BE2C (cell line): ENCODE data around the gene ALDH3A2.

Experiments
- DNase-seq: peaks from one replicate; pipeline ENCODE4 v3.0.0-alpha.2; 2020
- H3K27me3 ChIP-seq: fragments of 250-450 bp; sonication (Bioruptor Pico); 2 replicates; pipeline ENCODE4 v1.5.1; 2020; ENCODE audit warnings: mild to moderate bottlenecking
- H3K36me3 ChIP-seq: fragments of 250-450 bp; sonication (Bioruptor Pico); 2 replicates; pipeline ENCODE4 v1.5.1; 2020; ENCODE audit warnings: mild to moderate bottlenecking
- H3K4me1 ChIP-seq: fragments of 250-450 bp; sonication (Bioruptor Pico); 2 replicates; pipeline ENCODE4 v1.5.1; 2020
- H3K4me3 ChIP-seq: 2 replicates; pipeline ENCODE4 v1.5.1; 2011; ENCODE audit warnings: low read depth, low read length
- H3K9me3 ChIP-seq: fragments of 250-450 bp; sonication (Bioruptor Pico); 2 replicates; pipeline ENCODE4 v1.5.1; 2020
- CTCF ChIP-seq: IDR thresholded peaks from 2 replicates; pipeline ENCODE4 v1.5.1; 2012; ENCODE audit warnings: mild to moderate bottlenecking, low read depth, low read length

ALDH3A2 gene

GRCh38 chr17:19652595-19652994 is 4.0 kb downstream of the ALDH3A2 start:
- Histone ChIP-seq H3K4me1 (no peaks in the 10 kb centered on the region), H3K27me3 (no peaks in the 10 kb centered on the region), H3K9me3 (no peaks in the 10 kb centered on the region), H3K36me3 (no peaks in the 10 kb centered on the region), H3K4me3 (no peak overlapping the region)
- no peak for DNase-seq
- no peak for TF ChIP-seq CTCF

- Histone ChIP-seq H3K9me3 (no peaks in the 10 kb centered on the region), H3K4me1 (no peaks in the 10 kb centered on the region), H3K4me3 (no peak overlapping the region), H3K36me3 (no peaks in the 10 kb centered on the region), H3K27me3 (no peaks in the 10 kb centered on the region)
- no peak for TF ChIP-seq CTCF
- DNase-seq, result no peak
Measured at GRCh38 chr17:19654342-19654886, 5.9 kb downstream of the ALDH3A2 start.

GRCh38 chr17:19654896-19655295 is 6.3 kb downstream of the ALDH3A2 start:
- Histone ChIP-seq H3K27me3 (no peaks in the 10 kb centered on the region), H3K9me3 (no peaks in the 10 kb centered on the region), H3K4me1 (no peaks in the 10 kb centered on the region), H3K36me3 (no peaks in the 10 kb centered on the region), H3K4me3 (no peak overlapping the region)
- TF ChIP-seq CTCF, result no peak
- DNase-seq, result no peak

- Histone ChIP-seq H3K36me3 (no peaks in the 10 kb centered on the region), H3K27me3 (no peaks in the 10 kb centered on the region), H3K4me1 (no peaks in the 10 kb centered on the region), H3K4me3 (no peak overlapping the region), H3K9me3 (no peaks in the 10 kb centered on the region)
- TF ChIP-seq CTCF, result no peak
- DNase-seq, result no peak
Measured at GRCh38 chr17:19656336-19656735, 7.8 kb downstream of the ALDH3A2 start.

GRCh38 chr17:19656851-19657581 is 8.5 kb downstream of the ALDH3A2 start:
- no peaks in the 10 kb centered on the region for H3K36me3 ChIP-seq
- no peak for TF ChIP-seq CTCF
- no peak overlapping the region for H3K4me3 ChIP-seq
- H3K27me3 ChIP-seq, result no peaks in the 10 kb centered on the region
- H3K4me1 ChIP-seq, result no peaks in the 10 kb centered on the region
- no peaks in the 10 kb centered on the region for H3K9me3 ChIP-seq
- DNase-seq, result no peak

- H3K27me3 ChIP-seq, result no peaks in the 10 kb centered on the region
- TF ChIP-seq CTCF, result no peak
- H3K9me3 ChIP-seq, result no peaks in the 10 kb centered on the region
- H3K4me1 ChIP-seq, result no peaks in the 10 kb centered on the region
- DNase-seq, result no peak
- H3K36me3 ChIP-seq, result no peaks in the 10 kb centered on the region
- H3K4me3 ChIP-seq, result no peak overlapping the region
Measured at GRCh38 chr17:19659366-19660177, 11.0 kb downstream of the ALDH3A2 start.
